LNCAP (cell line): ENCODE results near the gene ANKRD26.

Experiments used
- CTCF ChIP-seq: fragments of 450-650 bp; IDR thresholded peaks from 2 replicates; pipeline ENCODE4 v1.5.1; 2017; ENCODE audit warnings: mild to moderate bottlenecking

The ANKRD26 gene

GRCh38 chr10:26997610-26998009, 102.7 kb downstream of the ANKRD26 start:
- TF ChIP-seq CTCF = no peak

- no peak for TF ChIP-seq CTCF
Measured at GRCh38 chr10:26994743-26995142, 105.6 kb downstream of the ANKRD26 start.

- no peak for TF ChIP-seq CTCF
Measured at GRCh38 chr10:26987851-26988250, 112.4 kb downstream of the ANKRD26 start.

GRCh38 chr10:26983156-26983555, 117.1 kb downstream of the ANKRD26 start:
- no peak for TF ChIP-seq CTCF

GRCh38 chr10:26982058-26982457, 118.2 kb downstream of the ANKRD26 start:
- TF ChIP-seq CTCF = no peak

GRCh38 chr10:26981232-26981824, 119.0 kb downstream of the ANKRD26 start:
- no peak for TF ChIP-seq CTCF

- TF ChIP-seq CTCF = no peak
Measured at GRCh38 chr10:26978519-26978918, 121.8 kb downstream of the ANKRD26 start.

- TF ChIP-seq CTCF = no peak
Measured at GRCh38 chr10:26977635-26978034, 122.7 kb downstream of the ANKRD26 start.
